Activated CD8-positive, alpha-beta memory T cell treated with anti-CD3 and anti-CD28 coated beads, Interleukin-2, amount 50 U/mL, for 1 hour (primary cell): ENCODE data around the gene TTC7B.

Experiments used
- DNase-seq: peaks from one replicate; pipeline ENCODE4 v3.0.0-alpha.2; 2020; ENCODE audit errors: extremely low read depth

Gene TTC7B

GRCh38 chr14:90703841-90704737, 112.1 kb downstream of the TTC7B start:
- DNase-seq, result no peak

- DNase-seq, result no peak
These were observed 115.1 kb downstream of the TTC7B start for GRCh38 chr14:90700933-90701776.

DNA sequence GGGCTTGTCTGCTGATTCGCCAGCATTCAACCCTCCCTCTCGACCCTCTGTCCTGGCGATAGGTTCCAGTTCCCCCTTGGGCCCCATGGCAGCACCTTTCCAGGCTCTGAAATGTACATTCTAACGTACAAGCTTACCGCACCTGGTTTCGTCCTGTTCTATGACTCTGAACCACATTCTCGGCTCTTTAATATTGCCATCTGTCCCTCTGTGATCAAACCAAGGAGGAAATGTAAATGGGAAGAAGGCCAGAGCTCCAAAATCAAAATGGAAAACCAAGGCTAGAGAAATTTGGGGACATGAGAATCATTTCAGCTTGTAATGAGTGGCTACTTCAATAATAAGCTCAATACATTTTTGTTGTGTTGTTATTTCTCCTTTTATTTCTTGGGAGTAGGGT, 117.2 kb downstream of the TTC7B start:
- DNase-seq, result no peak

- DNase-seq, result no peak
These were observed 117.8 kb downstream of the TTC7B start for GRCh38 chr14:90698379-90698869.

DNA sequence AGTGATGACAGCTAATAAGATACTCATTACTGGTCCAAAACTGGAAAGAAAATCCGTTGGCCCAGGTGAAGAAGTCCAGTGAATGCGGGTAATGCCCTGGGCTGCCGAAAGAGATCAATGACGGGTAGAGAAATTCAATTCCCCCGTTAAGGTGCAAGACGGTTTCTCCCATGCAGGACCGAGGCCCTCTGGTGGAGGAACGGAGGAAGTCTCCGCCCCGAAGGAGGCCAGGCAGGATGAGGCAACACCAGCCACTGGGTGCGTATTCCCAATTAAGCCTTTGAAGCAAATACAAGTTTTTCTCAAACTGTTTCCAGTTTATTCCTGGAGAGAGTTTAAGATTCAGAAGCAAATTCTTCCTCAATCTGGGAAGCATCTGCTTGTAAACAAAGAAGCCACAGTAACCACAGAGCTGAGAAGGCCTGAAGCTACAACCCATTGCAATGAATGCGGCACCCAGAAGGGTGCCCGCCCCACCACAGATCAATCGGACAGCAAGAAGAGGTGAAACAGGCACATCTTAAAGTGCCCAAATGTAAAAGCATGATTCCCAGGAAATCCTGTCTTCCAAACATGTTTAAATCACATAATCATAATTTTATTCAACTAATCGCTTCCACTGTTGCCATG, 118.5 kb downstream of the TTC7B start:
- DNase-seq, result peak; percentile 46

- no peak for DNase-seq
These were observed 119.1 kb downstream of the TTC7B start for GRCh38 chr14:90697132-90697531.

DNA sequence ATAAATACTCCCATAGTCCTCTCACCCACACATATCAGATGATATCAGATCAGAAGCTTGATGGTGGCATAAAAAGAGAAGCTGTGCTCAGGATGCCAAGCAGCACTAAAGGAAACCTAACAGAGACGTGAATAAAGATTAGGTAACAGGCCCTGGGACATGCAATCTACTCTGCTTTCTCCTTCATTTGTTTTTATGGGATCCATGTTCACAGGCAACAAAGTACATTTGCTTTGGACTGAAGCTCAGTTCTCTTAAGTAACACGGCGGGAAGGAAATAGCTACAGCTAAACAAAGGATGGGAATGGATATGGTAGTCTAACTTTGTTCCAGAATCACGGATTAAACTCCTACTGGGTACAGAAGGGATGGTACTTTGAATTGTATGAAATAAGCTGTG, 119.5 kb downstream of the TTC7B start:
- DNase-seq, result no peak

GRCh38 chr14:90695997-90696660, 120.1 kb downstream of the TTC7B start:
- DNase-seq, result no peak

GRCh38 chr14:90693413-90693812, 122.8 kb downstream of the TTC7B start:
- DNase-seq, result no peak

- no peak for DNase-seq
These were observed 123.4 kb downstream of the TTC7B start for GRCh38 chr14:90692826-90693225.

GRCh38 chr14:90692061-90692460, 124.2 kb downstream of the TTC7B start:
- no peak for DNase-seq

- no peak for DNase-seq
These were observed 124.6 kb downstream of the TTC7B start for GRCh38 chr14:90691627-90692026.

DNA sequence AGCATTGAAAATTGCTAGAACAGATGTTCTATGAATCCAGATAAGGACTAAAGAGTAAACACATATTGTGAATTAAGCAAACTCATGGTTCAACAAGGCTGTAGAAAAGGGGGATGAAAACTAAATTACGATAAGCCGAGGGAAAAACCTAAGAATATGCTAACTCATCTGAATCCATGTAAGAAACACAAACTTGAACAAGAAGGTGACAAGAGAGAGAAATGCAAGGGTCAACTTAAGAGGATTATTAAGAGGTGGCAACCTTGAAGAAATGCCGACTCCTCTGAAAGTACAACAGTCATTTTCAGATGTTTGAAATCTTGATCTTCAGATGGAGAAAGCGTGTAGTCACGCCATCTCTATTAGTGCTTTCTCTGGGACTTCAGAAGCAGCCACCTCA, 128.6 kb downstream of the TTC7B start:
- DNase-seq, result no peak

GRCh38 chr14:90682615-90683014, 133.6 kb downstream of the TTC7B start:
- no peak for DNase-seq

DNA sequence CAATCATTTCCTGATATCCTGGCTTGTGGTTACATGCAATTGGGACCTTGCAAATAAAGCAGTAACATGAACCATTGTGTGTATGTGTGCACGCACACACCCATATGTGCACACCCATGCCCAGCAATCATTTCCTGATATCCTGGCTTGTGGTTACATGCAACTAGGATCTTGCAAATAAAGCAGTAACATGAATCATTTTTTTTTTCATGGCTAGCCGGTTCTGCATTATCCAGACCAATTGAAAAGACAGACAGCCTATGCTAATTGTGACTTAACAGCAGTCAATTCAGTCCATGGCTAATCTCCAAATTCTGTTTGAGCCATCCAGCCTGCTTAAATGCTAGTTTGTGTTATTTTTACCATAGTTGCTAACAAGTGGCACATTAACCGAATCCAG, 134.3 kb downstream of the TTC7B start:
- no peak for DNase-seq

GRCh38 chr14:90678846-90679362, 137.3 kb downstream of the TTC7B start:
- no peak for DNase-seq

- no peak for DNase-seq
These were observed 137.8 kb downstream of the TTC7B start for GRCh38 chr14:90678420-90678819.

GRCh38 chr14:90677484-90678050, 138.7 kb downstream of the TTC7B start:
- no peak for DNase-seq

- DNase-seq, result no peak
These were observed 139.3 kb downstream of the TTC7B start for GRCh38 chr14:90676912-90677311.

DNA sequence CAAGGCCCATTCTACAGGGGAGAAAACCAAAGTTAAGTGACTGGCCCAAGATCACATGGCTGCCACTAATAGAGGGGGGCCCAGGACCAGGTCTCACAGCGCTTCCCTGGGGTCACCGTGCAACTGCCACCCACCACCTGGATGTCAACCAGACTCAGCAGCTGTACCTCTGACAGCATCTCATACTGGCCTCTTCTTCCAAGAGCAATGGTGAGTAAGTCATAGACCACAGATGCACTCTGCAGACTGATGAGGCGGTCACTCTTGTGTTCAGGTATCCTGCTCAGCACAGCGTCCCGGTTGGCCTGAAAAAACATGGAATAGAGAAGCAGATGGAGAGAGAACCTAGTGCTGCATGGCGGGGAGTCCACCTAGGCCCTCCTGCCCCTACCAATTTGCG, 139.9 kb downstream of the TTC7B start:
- no peak for DNase-seq

GRCh38 chr14:90675399-90675798, 140.8 kb downstream of the TTC7B start:
- DNase-seq, result no peak
